Vagina (tissue), 2 donors: ENCODE measurements around the gene CR1.

Experiments
- CTCF ChIP-seq, 3 experiments: fragments of 450-650 bp in 2 of 3; fragments of 200-600 bp in 1 of 3; sonication (generic) in 1 of 3; IDR thresholded peaks; one replicate each; pipeline ENCODE4 v1.5.1; 2017 to 2019; ENCODE audit warnings: antibody characterized with exemption in 3 of 3, mild to moderate bottlenecking in 2 of 3, moderate library complexity in 2 of 3
- POLR2A ChIP-seq, 2 donors: fragments of 450-650 bp; IDR thresholded peaks; one replicate each; pipeline ENCODE4 v1.6.1; 2017; ENCODE audit warnings: antibody characterized with exemption in 2 of 2, mild to moderate bottlenecking in 2 of 2, moderate library complexity in 2 of 2

- TF ChIP-seq CTCF (IDR thresholded peaks at IDR 0.05): no peak
- no peak for TF ChIP-seq POLR2A (IDR thresholded peaks at IDR 0.05)
Observed at GRCh38 chr1:207646944-207647579, 151.1 kb downstream of the CR1 start.
